Mesenchymal stem cell (in vitro differentiated cells and primary cell): Measurements from ENCODE around the gene ARF5.
A peak's percentile ranks its signal among the peaks of the same experiment; 100 is the strongest.

Experiments
- DNase-seq: peaks from one replicate; pipeline ENCODE4 v3.0.0-alpha.2; 2013
- H2AFZ ChIP-seq: one replicate; pipeline ENCODE4 v1.6.1; 2013; ENCODE audit warnings: low read depth, mild to moderate bottlenecking, control low read depth, inconsistent platforms, low read length, moderate library complexity
- H2AK5ac ChIP-seq: 2 replicates; pipeline ENCODE4 v1.6.1; 2013; ENCODE audit warnings: low read length, moderate library complexity, mild to moderate bottlenecking, inconsistent platforms; ENCODE audit not compliant: severe bottlenecking
- H2BK120ac ChIP-seq: one replicate; pipeline ENCODE4 v1.6.1; 2013; ENCODE audit warnings: low read depth, mild to moderate bottlenecking, inconsistent platforms, low read length, moderate library complexity
- H2BK12ac ChIP-seq, 2 experiments: one replicate each; pipeline ENCODE4 v1.6.1; 2013; ENCODE audit warnings: inconsistent platforms in 2 of 2, low read length in 2 of 2, mild to moderate bottlenecking in 2 of 2, moderate library complexity in 2 of 2, control low read depth in 1 of 2
- H2BK15ac ChIP-seq: one replicate; pipeline ENCODE4 v1.6.1; 2013; ENCODE audit warnings: mild to moderate bottlenecking, low read depth, inconsistent platforms; ENCODE audit not compliant: poor library complexity, severe bottlenecking
- H2BK5ac ChIP-seq: 2 replicates; pipeline ENCODE4 v1.6.1; 2013; ENCODE audit warnings: low read depth, mild to moderate bottlenecking, low read length, control low read depth, inconsistent platforms; ENCODE audit not compliant: poor library complexity, severe bottlenecking
- H3K14ac ChIP-seq, 2 experiments: one replicate each; pipeline ENCODE4 v1.6.1; 2013; ENCODE audit warnings: inconsistent platforms in 2 of 2, low read length in 2 of 2, control low read depth in 1 of 2, mild to moderate bottlenecking in 1 of 2, moderate library complexity in 1 of 2
- H3K18ac ChIP-seq, 2 experiments: one replicate each; pipeline ENCODE4 v1.6.1; 2013; ENCODE audit warnings: inconsistent platforms in 2 of 2, low read length in 2 of 2, control low read depth in 1 of 2, low read depth in 1 of 2, mild to moderate bottlenecking in 1 of 2
- H3K23ac ChIP-seq, 2 experiments: one replicate each; pipeline ENCODE4 v1.6.1; 2013; ENCODE audit warnings: inconsistent platforms in 2 of 2, low read length in 2 of 2, mild to moderate bottlenecking in 2 of 2, moderate library complexity in 2 of 2, control low read depth in 1 of 2
- H3K27ac ChIP-seq: 2 replicates; pipeline ENCODE4 v1.5.1; 2013; ENCODE audit warnings: mild to moderate bottlenecking, moderate library complexity, low read length, control low read depth, inconsistent platforms; ENCODE audit not compliant: poor library complexity, severe bottlenecking
- H3K27me3 ChIP-seq, 2 experiments: 2 replicates each; pipeline versions ENCODE4 v1.6.1 to v1.7.0; 2013; ENCODE audit warnings: low read length in 2 of 2, mild to moderate bottlenecking in 2 of 2, moderate library complexity in 2 of 2, control low read depth in 1 of 2, inconsistent platforms in 1 of 2; ENCODE audit not compliant: control insufficient read depth in 1 of 2, insufficient read depth in 1 of 2
- H3K36me3 ChIP-seq, 2 experiments: 2 replicates each; pipeline versions ENCODE4 v1.6.1 to v1.7.0; 2013; ENCODE audit warnings: low read length in 2 of 2, control low read depth in 1 of 2, inconsistent platforms in 1 of 2, low read depth in 1 of 2, mild to moderate bottlenecking in 1 of 2; ENCODE audit not compliant: insufficient read depth in 2 of 2, control insufficient read depth in 1 of 2
- H3K4ac ChIP-seq, 2 experiments: one replicate each; pipeline ENCODE4 v1.6.1; 2013; ENCODE audit warnings: inconsistent platforms in 2 of 2, low read length in 2 of 2, mild to moderate bottlenecking in 2 of 2, moderate library complexity in 2 of 2, control low read depth in 1 of 2, low read depth in 1 of 2
- H3K4me1 ChIP-seq: 2 replicates; pipeline ENCODE4 v1.6.1; 2013; ENCODE audit warnings: low read depth, low read length, control low read depth; ENCODE audit not compliant: control insufficient read depth, insufficient read depth
- H3K4me2 ChIP-seq: 2 replicates; pipeline ENCODE4 v1.6.1; 2013; ENCODE audit warnings: low read length, mild to moderate bottlenecking, inconsistent platforms; ENCODE audit not compliant: poor library complexity, severe bottlenecking
- H3K4me3 ChIP-seq, 2 experiments: 2 replicates each; pipeline versions ENCODE4 v1.5.1 to v1.7.0; 2013; ENCODE audit warnings: low read length in 2 of 2, mild to moderate bottlenecking in 2 of 2, control low read depth in 1 of 2, low read depth in 1 of 2; ENCODE audit not compliant: insufficient read depth in 1 of 2
- H3K79me1 ChIP-seq: replicated peaks from 2 replicates; pipeline ENCODE4 v1.6.1; 2013; ENCODE audit warnings: mild to moderate bottlenecking, control low read depth, low read length, inconsistent platforms; ENCODE audit not compliant: poor library complexity, severe bottlenecking
- H3K9ac ChIP-seq: 2 replicates; pipeline ENCODE4 v1.7.0; 2013; ENCODE audit warnings: mild to moderate bottlenecking, low read length, moderate library complexity
- H3K9me3 ChIP-seq: 2 replicates; pipeline ENCODE4 v1.7.0; 2013; ENCODE audit warnings: mild to moderate bottlenecking, low read length; ENCODE audit not compliant: control insufficient read depth
- H4K8ac ChIP-seq: one replicate; pipeline ENCODE4 v1.6.1; 2013; ENCODE audit warnings: inconsistent platforms, mild to moderate bottlenecking, low read length, moderate library complexity
- H4K91ac ChIP-seq: one replicate; pipeline ENCODE4 v1.6.1; 2013; ENCODE audit warnings: mild to moderate bottlenecking, low read length, inconsistent platforms
- WGBS: methylation state at CpG from one replicate; pipeline ENCODE4 v1.1.7; 2013; ENCODE audit warnings: mixed read lengths; 5-methylcytosine and 5-hydroxymethylcytosine counted together

Gene ARF5

DNA sequence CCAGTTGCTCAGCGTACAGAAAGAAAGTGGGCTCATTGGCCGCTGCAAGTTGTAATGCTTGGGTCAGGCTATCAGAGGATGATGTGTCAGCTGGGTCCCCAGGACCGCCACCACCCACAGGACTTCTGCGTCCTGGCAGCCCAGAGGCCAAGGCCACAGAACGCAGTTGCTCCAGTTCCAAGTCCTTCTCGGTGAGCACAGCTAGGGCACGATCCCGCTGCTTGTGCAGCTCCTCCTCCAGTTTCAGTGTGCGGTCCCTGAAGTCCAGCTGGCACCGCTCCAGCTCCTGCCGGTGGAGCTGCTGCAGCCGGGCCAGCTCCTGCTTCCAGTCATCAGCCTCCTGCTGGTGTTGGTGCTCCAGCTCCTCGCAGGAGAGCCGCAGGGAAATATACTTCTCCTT is 5.8 kb upstream of the ARF5 start:
- H2AFZ ChIP-seq: no peak overlapping the region
- no peak overlapping the region for H3K23ac ChIP-seq
- no peak for DNase-seq
- no peak overlapping the region for H3K27ac ChIP-seq
- no peak overlapping the region for H2BK5ac ChIP-seq
- H2BK120ac ChIP-seq: no peak overlapping the region
- H3K4ac ChIP-seq: no peak overlapping the region
- H2BK12ac ChIP-seq: no peak overlapping the region
- H4K91ac ChIP-seq: no peak overlapping the region
- H3K4me1 ChIP-seq: peaks cover 28% of the 10 kb centered on the region
- no peak overlapping the region for H3K4me2 ChIP-seq
- no peak overlapping the region for H3K18ac ChIP-seq
- no peak overlapping the region for H3K14ac ChIP-seq
- H3K79me1 ChIP-seq: peaks cover 33% of the 10 kb centered on the region
- peak overlapping the region in 1 of 2 experiments; percentile 31 for H3K4me3 ChIP-seq
- no peak overlapping the region for H4K8ac ChIP-seq
- no peaks in the 10 kb centered on the region for H3K9me3 ChIP-seq
- H3K27me3 ChIP-seq: no peaks in the 10 kb centered on the region
- H3K36me3 ChIP-seq: peaks cover 18 to 52% of the 10 kb centered on the region in 2 experiments
- WGBS: 92% methylated on average over 14 of the region's 14 CpGs
- H2AK5ac ChIP-seq: no peak overlapping the region
- no peak overlapping the region for H3K9ac ChIP-seq
- H2BK15ac ChIP-seq: no peak overlapping the region

DNA sequence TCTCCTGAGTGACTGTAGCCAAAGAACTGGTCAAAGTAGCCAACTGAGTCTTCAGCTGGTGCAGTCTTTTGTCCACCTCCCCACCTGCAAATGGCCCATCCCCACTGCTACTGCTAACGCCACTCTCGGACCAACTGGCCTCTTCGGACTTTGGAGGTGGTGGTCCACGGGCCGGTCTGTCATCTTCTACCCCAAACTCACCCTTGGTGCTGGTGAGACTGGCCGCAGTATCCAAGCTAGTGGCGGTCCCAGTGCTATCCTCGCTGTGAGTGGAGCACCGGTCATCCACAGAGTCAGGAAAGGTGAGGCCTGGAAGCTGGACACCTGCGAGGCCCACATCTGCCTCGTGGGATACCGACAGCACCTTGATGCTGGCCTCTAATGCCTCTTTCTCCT is 3.6 kb upstream of the ARF5 start:
- Histone ChIP-seq H3K18ac (no peak overlapping the region), H3K27ac (no peak overlapping the region), H2BK120ac (no peak overlapping the region), H2AFZ (peak overlapping the region; percentile 87), H3K9ac (peak overlapping the region; percentile 95), H3K4ac (peak overlapping the region in 1 of 2 experiments; percentile 19), H3K23ac (no peak overlapping the region), H2BK15ac (no peak overlapping the region), H3K14ac (peak overlapping the region in 1 of 2 experiments; percentile 2), H2BK5ac (no peak overlapping the region), H3K4me3 (peak overlapping the region; percentile 81 to 95), H3K4me2 (peak overlapping the region; percentile 67), H2BK12ac (no peak overlapping the region), H3K27me3 (no peaks in the 10 kb centered on the region), H4K8ac (no peak overlapping the region), H3K36me3 (peaks cover 15 to 45% of the 10 kb centered on the region in 2 experiments), H3K79me1 (peaks cover 41% of the 10 kb centered on the region), H3K4me1 (peaks cover 38% of the 10 kb centered on the region), H4K91ac (no peak overlapping the region), H2AK5ac (no peak overlapping the region), H3K9me3 (no peaks in the 10 kb centered on the region)
- no peak for DNase-seq
- 67% methylated on average over 12 of the region's 12 CpGs for WGBS

DNA sequence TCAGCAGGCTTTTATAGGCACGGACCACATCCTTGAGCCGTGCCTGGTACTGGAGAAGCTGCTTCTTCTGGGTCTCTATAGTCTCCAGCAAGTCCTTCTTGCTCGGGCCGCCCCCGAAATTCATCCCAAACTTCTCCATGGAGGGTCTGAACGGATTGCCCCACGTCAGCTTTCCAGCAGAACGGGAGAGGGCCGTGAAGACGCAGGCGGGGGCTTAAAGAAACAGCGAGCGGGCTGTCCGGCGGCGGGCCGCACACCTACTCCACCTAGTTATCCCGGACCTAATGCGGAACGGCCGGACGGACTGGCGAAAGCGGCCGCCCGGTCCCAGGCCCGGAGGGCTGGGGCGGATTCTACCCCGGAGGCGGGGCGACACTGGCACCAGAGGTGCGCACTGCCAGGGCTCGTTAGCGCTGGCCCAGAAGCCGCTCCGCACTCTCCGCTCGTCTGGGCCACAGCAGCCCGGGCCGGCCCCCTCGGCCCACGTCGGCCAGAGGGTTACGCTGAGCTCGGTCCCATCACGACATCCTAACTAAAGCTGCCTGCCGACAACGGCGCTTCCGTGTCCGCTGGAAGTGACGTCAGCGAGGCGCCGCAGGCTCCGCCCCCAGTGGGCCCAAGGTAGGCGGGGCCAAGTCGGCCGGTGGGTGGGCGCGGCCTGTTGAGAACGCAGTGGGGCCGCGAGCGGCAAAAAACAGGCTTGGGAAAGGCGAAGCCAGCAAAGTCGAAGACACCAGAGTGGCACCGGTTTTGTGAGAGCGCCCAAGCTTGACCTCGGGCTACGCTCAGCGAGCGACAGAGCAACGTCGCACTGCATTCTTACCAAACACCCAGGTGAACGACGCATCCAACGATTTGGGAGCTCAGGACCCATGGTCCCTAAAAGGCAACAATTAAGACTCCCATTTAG is 2.9 kb upstream of the ARF5 start, which contains the start of gene GCC1:
GCC1 (minus strand) TSS at position 553 of the 910 bp plus-strand sequence; CDS start at position 139, 414 bp downstream.
- Histone ChIP-seq H2AK5ac (no peak within 1 kb of the TSS), H2AFZ (peak within 1 kb of the TSS; percentile 87), H3K27ac (no peak within 1 kb of the TSS), H3K4ac (peak within 1 kb of the TSS in 1 of 2 experiments; percentile 21), H3K4me1 (peaks cover 38% of the 10 kb centered on the region), H4K8ac (peak within 1 kb of the TSS; percentile 90), H2BK5ac (no peak within 1 kb of the TSS), H3K9ac (peak within 1 kb of the TSS; percentile 95), H3K14ac (peak within 1 kb of the TSS in 1 of 2 experiments; percentile 2), H2BK120ac (no peak within 1 kb of the TSS), H3K27me3 (no peaks in the 10 kb centered on the region), H3K9me3 (no peaks in the 10 kb centered on the region), H3K4me3 (peak within 1 kb of the TSS; percentile 81 to 95), H3K36me3 (peaks cover 18 to 42% of the 10 kb centered on the region in 2 experiments), H2BK12ac (no peak within 1 kb of the TSS), H2BK15ac (peak within 1 kb of the TSS; percentile 99), H4K91ac (peak within 1 kb of the TSS; percentile 89), H3K23ac (no peak within 1 kb of the TSS), H3K4me2 (peak within 1 kb of the TSS; percentile 67), H3K79me1 (peaks cover 45% of the 10 kb centered on the region), H3K18ac (peak within 1 kb of the TSS; percentile 40 to 87)
- DNase-seq: peak; percentile 91
- WGBS: 4% methylated on average over 77 of the region's 78 CpGs

DNA sequence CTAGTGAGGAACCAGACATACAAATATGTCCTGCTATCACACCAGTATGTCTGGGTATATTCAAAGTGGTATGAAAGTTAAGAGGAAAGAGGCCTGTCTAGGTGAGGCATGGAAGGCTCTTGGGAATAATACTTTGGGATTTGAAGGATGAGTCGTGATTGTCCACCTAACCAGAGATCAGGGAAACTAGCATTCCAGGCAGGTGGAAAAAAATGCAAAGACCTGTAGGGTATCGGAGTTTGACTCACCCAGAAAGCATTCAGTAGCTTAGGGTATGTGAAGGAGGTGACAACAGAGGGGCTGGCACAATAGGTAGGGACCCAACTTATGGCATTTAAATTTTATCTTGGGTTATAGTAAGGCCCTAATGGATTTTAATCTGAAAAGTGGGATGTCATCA is 1.9 kb upstream of the ARF5 start:
- H3K27ac ChIP-seq: no peak overlapping the region

More for the DNA sequence above, 1.9 kb upstream of the ARF5 start:
- Histone ChIP-seq H3K9me3 (no peaks in the 10 kb centered on the region), H4K91ac (no peak overlapping the region), H2BK120ac (no peak overlapping the region), H2BK15ac (no peak overlapping the region), H3K27me3 (no peaks in the 10 kb centered on the region), H3K4me3 (no peak overlapping the region), H2BK5ac (no peak overlapping the region), H3K23ac (no peak overlapping the region), H3K4me1 (peaks cover 38% of the 10 kb centered on the region), H3K4ac (no peak overlapping the region), H3K36me3 (peaks cover 25 to 42% of the 10 kb centered on the region in 2 experiments), H4K8ac (no peak overlapping the region), H3K18ac (no peak overlapping the region), H3K9ac (no peak overlapping the region), H3K79me1 (peaks cover 44% of the 10 kb centered on the region), H2AK5ac (no peak overlapping the region), H2BK12ac (no peak overlapping the region), H2AFZ (no peak overlapping the region), H3K14ac (no peak overlapping the region), H3K4me2 (no peak overlapping the region)
- DNase-seq: no peak
- WGBS: 86% methylated on average over 2 of the region's 2 CpGs
